Kidney (tissue), 14 donors: ENCODE data around the gene SPTB. TPM values are rescaled to one million over a fixed set of nuclear protein-coding genes. Genes with fewer than 3 reads are reported as not detected.

Experiments used
- DNase-seq, 5 donors: peaks; one replicate each; pipeline ENCODE4 v3.0.0-alpha.2; 2013 to 2020
- FAIRE-seq: peaks from 2 replicates; lab custom pipeline; 2012; peaks lifted over from hg19 to GRCh38; lab: Jason Lieb, UNC
- H3K27ac ChIP-seq, 2 donors: one replicate each; pipeline ENCODE4 v1.7.0; 2013; ENCODE audit warnings: low read depth in 2 of 2, low read length in 2 of 2, inconsistent platforms in 1 of 2
- H3K27me3 ChIP-seq: one replicate; pipeline ENCODE4 v1.7.1; 2013; ENCODE audit warnings: low read length, inconsistent platforms; ENCODE audit not compliant: control insufficient read depth, insufficient read depth
- H3K36me3 ChIP-seq, 3 donors: one replicate each; pipeline versions ENCODE4 v1.7.0 to v1.7.1; 2013; ENCODE audit warnings: low read length in 3 of 3, control low read depth in 1 of 3, inconsistent platforms in 1 of 3; ENCODE audit not compliant: insufficient read depth in 3 of 3, control insufficient read depth in 2 of 3
- H3K4me1 ChIP-seq, 3 donors: one replicate each; pipeline versions ENCODE4 v1.7.0 to v1.7.1; 2013; ENCODE audit warnings: low read length in 3 of 3, inconsistent platforms in 1 of 3, low read depth in 1 of 3; ENCODE audit not compliant: control insufficient read depth in 2 of 3, insufficient read depth in 2 of 3
- H3K4me3 ChIP-seq, 3 donors: one replicate each; pipeline versions ENCODE4 v1.7.0 to v1.8.1; 2013; ENCODE audit warnings: low read length in 3 of 3, control low read depth in 1 of 3, inconsistent platforms in 1 of 3
- H3K9ac ChIP-seq, 3 donors: one replicate each; pipeline versions ENCODE4 v1.7.0 to v1.7.1; 2013; ENCODE audit warnings: low read length in 3 of 3, control low read depth in 1 of 3, inconsistent platforms in 1 of 3
- H3K9me3 ChIP-seq, 3 donors: one replicate each; pipeline versions ENCODE4 v1.7.0 to v1.7.1; 2013; ENCODE audit warnings: low read length in 3 of 3, control low read depth in 1 of 3, inconsistent platforms in 1 of 3; ENCODE audit not compliant: control insufficient read depth in 2 of 3, insufficient read depth in 1 of 3
- intact Hi-C: fragments of 100-400 bp; cut with DNase I; formaldehyde crosslinking; loops from one replicate; pipeline ENCODE4 v1.11.1; 2022
- polyA plus RNA-seq: library from polyadenylated mRNA; stranded (reverse); fragments of 350-450 nt; fragmentation: Illumina TruSeq; extraction: RNeasy Lipid Tissue Mini Kit (QIAGEN cat#74804); gene quantifications from one replicate; pipeline ENCODE4 v1.2.3, GENCODE V29; 2014; ENCODE audit warnings: low read depth, low replicate concordance; ENCODE audit not compliant: insufficient read depth
- total RNA-seq: library from RNA; stranded (reverse); fragmentation: NEBNext Ultra II Directional; extraction: Animal tissue kit (Norgen Biotek cat#: 25700); gene quantifications from one replicate; pipeline ENCODE4 v1.2.1, GENCODE V29; 2021
- TF ChIP-seq, protein P1 (sequence below): IDR thresholded peaks from 3 replicates; pipeline ENCODE4 v1.5.1; 2012; ENCODE audit warnings: mild to moderate bottlenecking, moderate library complexity, borderline replicate concordance; ENCODE audit not compliant: insufficient read depth; ENCODE audit errors: extremely low read depth
- donor health status: control.
- donor health status: control.
- donor health status: control.
- donor health status: control.
- donor health status: control.
- donor health status: DM: yes; HTN: yes; CAD: no.
- donor health status: Normal renal cell carcinoma (clear cell type).

SPTB gene
- total and polyA plus RNA-seq, 2 donors from 2014 or later = 1.7 to 2.2 TPM

DNA sequence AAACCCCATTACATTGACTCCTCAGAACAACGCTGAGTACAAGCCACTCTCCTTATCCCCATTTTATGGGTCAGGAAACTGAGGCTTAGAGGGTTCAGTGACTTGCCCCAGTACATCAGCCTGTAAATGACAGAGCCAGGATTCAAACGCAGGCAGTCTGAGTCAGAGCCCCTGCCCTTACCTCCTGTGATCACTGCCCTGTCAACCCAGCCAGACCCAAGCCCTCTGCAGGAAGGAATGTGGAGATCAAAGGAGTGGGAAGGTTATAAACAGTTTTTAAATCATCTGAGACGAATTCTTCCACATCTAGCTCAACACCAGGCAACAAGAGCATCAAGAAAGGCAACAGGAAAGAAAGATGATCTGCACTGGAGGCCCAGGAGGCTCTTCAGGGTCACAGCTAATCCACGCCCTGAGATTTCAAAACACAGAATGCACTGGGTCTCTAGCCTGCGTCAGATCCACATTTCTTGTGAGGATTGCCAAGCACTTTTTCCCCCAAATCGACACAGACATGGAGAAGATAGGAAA is 38.5 kb downstream of the SPTB start:
- DNase-seq = peak in 4 of 5 donors; percentile 68 to 91 (median 86)
- Histone ChIP-seq H3K4me1 (no peaks in the 10 kb centered on the region), H3K9ac (no peak overlapping the region), H3K27ac (no peak overlapping the region), H3K36me3 (no peaks in the 10 kb centered on the region), H3K4me3 (no peak overlapping the region), H3K9me3 (no peaks in the 10 kb centered on the region), H3K27me3 (no peaks in the 10 kb centered on the region)
- TF ChIP-seq, protein P1, sequence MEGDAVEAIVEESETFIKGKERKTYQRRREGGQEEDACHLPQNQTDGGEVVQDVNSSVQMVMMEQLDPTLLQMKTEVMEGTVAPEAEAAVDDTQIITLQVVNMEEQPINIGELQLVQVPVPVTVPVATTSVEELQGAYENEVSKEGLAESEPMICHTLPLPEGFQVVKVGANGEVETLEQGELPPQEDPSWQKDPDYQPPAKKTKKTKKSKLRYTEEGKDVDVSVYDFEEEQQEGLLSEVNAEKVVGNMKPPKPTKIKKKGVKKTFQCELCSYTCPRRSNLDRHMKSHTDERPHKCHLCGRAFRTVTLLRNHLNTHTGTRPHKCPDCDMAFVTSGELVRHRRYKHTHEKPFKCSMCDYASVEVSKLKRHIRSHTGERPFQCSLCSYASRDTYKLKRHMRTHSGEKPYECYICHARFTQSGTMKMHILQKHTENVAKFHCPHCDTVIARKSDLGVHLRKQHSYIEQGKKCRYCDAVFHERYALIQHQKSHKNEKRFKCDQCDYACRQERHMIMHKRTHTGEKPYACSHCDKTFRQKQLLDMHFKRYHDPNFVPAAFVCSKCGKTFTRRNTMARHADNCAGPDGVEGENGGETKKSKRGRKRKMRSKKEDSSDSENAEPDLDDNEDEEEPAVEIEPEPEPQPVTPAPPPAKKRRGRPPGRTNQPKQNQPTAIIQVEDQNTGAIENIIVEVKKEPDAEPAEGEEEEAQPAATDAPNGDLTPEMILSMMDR = peak; percentile 12
- FAIRE-seq = no peak
- intact Hi-C loops = no loop called here

DNA sequence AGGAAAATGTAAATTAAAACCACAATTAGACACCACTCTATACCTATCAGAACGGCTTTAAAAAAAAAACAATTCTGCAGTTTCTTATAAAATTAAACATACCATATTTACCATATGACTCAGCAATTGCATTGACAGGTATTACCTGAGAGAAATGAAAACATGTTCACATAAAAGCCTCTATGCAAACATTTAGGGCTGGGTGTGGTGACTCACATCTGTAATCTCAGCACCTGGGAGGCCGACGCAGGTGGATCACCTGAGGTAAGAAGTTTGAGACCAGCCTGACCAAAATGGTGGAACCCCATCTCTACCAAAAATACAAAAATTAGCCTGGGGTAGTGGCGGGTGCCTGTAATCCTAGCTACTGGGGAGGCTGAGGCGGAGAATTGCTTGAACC is 41.1 kb downstream of the SPTB start:
- Histone ChIP-seq H3K27me3 (no peaks in the 10 kb centered on the region), H3K4me3 (no peak overlapping the region), H3K9ac (no peak overlapping the region), H3K9me3 (no peaks in the 10 kb centered on the region), H3K36me3 (no peaks in the 10 kb centered on the region), H3K4me1 (no peaks in the 10 kb centered on the region), H3K27ac (no peak overlapping the region)
- peak in 1 of 5 donors; percentile 2 for DNase-seq
- FAIRE-seq = no peak
- intact Hi-C loops = loop anchor here (10.0 kb wide), 1 partner anchor 46 kb away; no protein-coding TSS in a partner anchor
- TF ChIP-seq, protein P1 = no peak

DNA sequence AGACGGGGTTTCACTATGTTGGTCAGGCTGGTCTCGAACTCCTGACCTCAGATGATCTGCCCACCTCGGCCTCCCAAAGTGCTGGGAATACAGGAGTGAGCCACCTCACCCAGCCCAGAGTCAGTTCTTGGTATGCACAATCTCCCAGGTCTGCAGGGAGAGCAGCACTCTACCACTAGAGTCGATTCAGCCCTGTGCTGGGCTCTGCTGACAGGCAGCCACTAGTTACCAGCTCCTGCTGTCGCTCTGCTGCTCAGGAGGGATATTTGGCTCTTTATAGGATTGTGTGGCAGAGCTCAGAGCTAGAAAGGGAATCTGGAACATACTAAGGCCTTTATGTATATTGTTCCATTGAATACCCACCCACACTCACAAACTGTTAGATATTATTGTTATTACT is 44.3 kb downstream of the SPTB start:
- no peaks in the 10 kb centered on the region for H3K36me3 ChIP-seq
- DNase-seq (no peak), FAIRE-seq (no peak)
- no peak overlapping the region for H3K4me3 ChIP-seq
- intact Hi-C loops = loop anchor here (10.0 kb wide), 1 partner anchor 49 kb away; no protein-coding TSS in a partner anchor
- TF ChIP-seq, protein P1 = no peak
- no peak overlapping the region for H3K9ac ChIP-seq
- H3K4me1 ChIP-seq = no peaks in the 10 kb centered on the region
- no peaks in the 10 kb centered on the region for H3K27me3 ChIP-seq
- no peak overlapping the region for H3K27ac ChIP-seq
- H3K9me3 ChIP-seq = no peaks in the 10 kb centered on the region
